Spleen (tissue), 7 donors: ENCODE results near the gene AKAP13.

ENCODE experiments used
- CTCF ChIP-seq, 11 experiments: fragments of 200-600 bp in 7 of 11; fragments of 450-650 bp in 4 of 11; sonication (generic) in 4 of 11; IDR thresholded peaks in 8 of 11; conservative IDR thresholded peaks in 3 of 11; 1 replicate in 7 of 11; 2 replicates in 4 of 11; pipeline versions ENCODE4 v1.4.0 to v1.8.0; 2016 to 2021; ENCODE audit warnings: antibody characterized with exemption in 11 of 11, inconsistent platforms in 4 of 11, mild to moderate bottlenecking in 1 of 11
- POLR2A ChIP-seq, 3 donors: fragments of 450-650 bp; IDR thresholded peaks; one replicate each; pipeline ENCODE4 v1.5.1; 2017; ENCODE audit warnings: antibody characterized with exemption in 3 of 3, mild to moderate bottlenecking in 1 of 3
- POLR2AphosphoS5 ChIP-seq, 3 donors: sonication (generic); formaldehyde crosslinking; IDR thresholded peaks; one replicate each; pipeline ENCODE4 v1.5.1; 2017; ENCODE audit warnings: antibody characterized with exemption in 3 of 3
- donor health status: DM: no; HTN: no; CAD: no; lungs with moderate emphysema.
- donor health status: DM: no; HTN: no; CAD: no.
- donor health status: DM: no; HTN: no; CAD: no.

GRCh38 chr15:85440451-85440850 lies 60.0 kb downstream of the AKAP13 start:
- TF ChIP-seq CTCF (IDR thresholded peaks at IDR 0.05 in 8 of 11, conservative IDR thresholded peaks at IDR 0.05 in 3 of 11) (no peak), POLR2AphosphoS5 (IDR thresholded peaks at IDR 0.05) (no peak), POLR2A (IDR thresholded peaks at IDR 0.05) (no peak)
